Measurements from ENCODE around the gene HOXB4.

HOXB4 gene

GRCh38 chr17:48577946-48578615, at the start of gene HOXB4:
HOXB4 (minus strand) TSS chr17:48578350; CDS start chr17:48578319, 31 bp downstream.
- peak in 1 of 2 donors; percentile 57 for DNase-seq

- no peak for DNase-seq
These were observed 49.0 kb upstream of the HOXB4 start for GRCh38 chr17:48627118-48627597.

GRCh38 chr17:48626245-48627117, 48.3 kb upstream of the HOXB4 start, which contains the start of gene HOXB9:
HOXB9 (minus strand) TSS chr17:48626358; CDS start chr17:48626269, 89 bp downstream.
- DNase-seq, result no peak

- DNase-seq, result peak in 1 of 2 donors; percentile 48
These were observed 47.5 kb upstream of the HOXB4 start for GRCh38 chr17:48625495-48626244.

GRCh38 chr17:48624544-48625494, 46.7 kb upstream of the HOXB4 start:
- DNase-seq, result no peak

- no peak for DNase-seq
These were observed 46.0 kb upstream of the HOXB4 start for GRCh38 chr17:48624118-48624517.

GRCh38 chr17:48623583-48623982, 45.4 kb upstream of the HOXB4 start:
- no peak for DNase-seq

GRCh38 chr17:48622857-48623256, 44.7 kb upstream of the HOXB4 start:
- DNase-seq, result no peak

GRCh38 chr17:48621410-48622392, 43.6 kb upstream of the HOXB4 start:
- no peak for DNase-seq

- no peak for DNase-seq
These were observed 42.5 kb upstream of the HOXB4 start for GRCh38 chr17:48620461-48621139.

- no peak for DNase-seq
These were observed 41.8 kb upstream of the HOXB4 start for GRCh38 chr17:48619826-48620449.

GRCh38 chr17:48618256-48618896, 40.2 kb upstream of the HOXB4 start:
- peak; percentile 89 to 90 for DNase-seq

GRCh38 chr17:48617471-48618255, 39.5 kb upstream of the HOXB4 start:
- DNase-seq, result no peak

GRCh38 chr17:48616717-48617470, 38.7 kb upstream of the HOXB4 start:
- DNase-seq, result no peak

- DNase-seq, result no peak
These were observed 38.0 kb upstream of the HOXB4 start for GRCh38 chr17:48615963-48616716.

Measured in stimulated activated CD4-positive, alpha-beta T cell treated with anti-CD3 and anti-CD28 coated beads, Interleukin-2, amount 100 ng/mL, for 48 hours (primary cell).